Subcutaneous abdominal adipose tissue (tissue), 5 donors: Measurements from ENCODE around the gene GTSE1.
"Not testable (repeated sequence)": the region's sequence is repeated elsewhere in the genome, so short reads cannot be mapped to it uniquely, and the experiment has no call there.

Source experiments
- H3K27ac ChIP-seq: one replicate; pipeline ENCODE4 v1.7.0; 2013; ENCODE audit warnings: low read depth, mild to moderate bottlenecking, inconsistent platforms, low read length, moderate library complexity
- H3K27me3 ChIP-seq, 5 donors: one replicate each; pipeline ENCODE4 v1.7.0; 2013; ENCODE audit warnings: low read length in 5 of 5, inconsistent platforms in 1 of 5; ENCODE audit not compliant: control insufficient read depth in 5 of 5, insufficient read depth in 4 of 5
- H3K36me3 ChIP-seq, 5 donors: one replicate each; pipeline ENCODE4 v1.7.0; 2013; ENCODE audit warnings: low read length in 5 of 5; ENCODE audit not compliant: control insufficient read depth in 5 of 5, insufficient read depth in 5 of 5
- H3K4me1 ChIP-seq, 5 donors: one replicate each; pipeline ENCODE4 v1.7.0; 2013; ENCODE audit warnings: low read length in 5 of 5, mild to moderate bottlenecking in 3 of 5, moderate library complexity in 1 of 5; ENCODE audit not compliant: control insufficient read depth in 5 of 5, insufficient read depth in 5 of 5
- H3K4me3 ChIP-seq, 5 donors: one replicate each; pipeline ENCODE4 v1.7.0; 2013; ENCODE audit warnings: low read length in 5 of 5, low read depth in 1 of 5
- H3K9ac ChIP-seq, 5 donors: one replicate each; pipeline ENCODE4 v1.7.0; 2013; ENCODE audit warnings: low read length in 5 of 5, mild to moderate bottlenecking in 4 of 5, moderate library complexity in 3 of 5
- H3K9me3 ChIP-seq, 5 donors: one replicate each; pipeline ENCODE4 v1.7.0; 2013; ENCODE audit warnings: low read length in 5 of 5; ENCODE audit not compliant: control insufficient read depth in 5 of 5
- donor health status: healthy.
- donor health status: healthy.
- donor health status: healthy.
- donor health status: healthy.
- donor health status: healthy.

GTSE1 gene

GRCh38 chr22:46309526-46310085 lies 12.9 kb downstream of the GTSE1 start:
- no peak overlapping the region for H3K9ac ChIP-seq
- no peaks in the 10 kb centered on the region for H3K36me3 ChIP-seq
- H3K9me3 ChIP-seq, result no peaks in the 10 kb centered on the region
- H3K27me3 ChIP-seq, result no peaks in the 10 kb centered on the region
- no peak overlapping the region for H3K4me3 ChIP-seq
- no peaks in the 10 kb centered on the region for H3K4me1 ChIP-seq
- H3K27ac ChIP-seq, result no peak overlapping the region

- no peaks in the 10 kb centered on the region for H3K4me1 ChIP-seq
- H3K4me3 ChIP-seq, result no peak overlapping the region
Observed at GRCh38 chr22:46312056-46312455, 15.4 kb downstream of the GTSE1 start.

GRCh38 chr22:46312848-46313247 lies 16.2 kb downstream of the GTSE1 start:
- not testable (repeated sequence) for H3K4me1 ChIP-seq, H3K4me3 ChIP-seq, H3K27ac ChIP-seq, H3K36me3 ChIP-seq, H3K9ac ChIP-seq, H3K27me3 ChIP-seq, H3K9me3 ChIP-seq

More at GRCh38 chr22:46312056-46312455, 15.4 kb downstream of the GTSE1 start:
- Histone ChIP-seq H3K36me3 (no peaks in the 10 kb centered on the region), H3K9ac (no peak overlapping the region), H3K27ac (no peak overlapping the region), H3K9me3 (no peaks in the 10 kb centered on the region), H3K27me3 (no peaks in the 10 kb centered on the region)

- no peak overlapping the region for H3K9ac ChIP-seq
- no peaks in the 10 kb centered on the region for H3K4me1 ChIP-seq
- no peak overlapping the region for H3K4me3 ChIP-seq
- H3K27me3 ChIP-seq, result no peaks in the 10 kb centered on the region
- H3K9me3 ChIP-seq, result no peaks in the 10 kb centered on the region
- no peaks in the 10 kb centered on the region for H3K36me3 ChIP-seq
- H3K27ac ChIP-seq, result no peak overlapping the region
Observed at GRCh38 chr22:46315976-46316375, 19.3 kb downstream of the GTSE1 start.

GRCh38 chr22:46317646-46318045 lies 21.0 kb downstream of the GTSE1 start:
- Histone ChIP-seq H3K9me3 (no peaks in the 10 kb centered on the region), H3K4me3 (no peak overlapping the region), H3K36me3 (no peaks in the 10 kb centered on the region), H3K27me3 (no peaks in the 10 kb centered on the region), H3K4me1 (no peaks in the 10 kb centered on the region), H3K27ac (no peak overlapping the region), H3K9ac (no peak overlapping the region)

GRCh38 chr22:46318576-46318975 lies 21.9 kb downstream of the GTSE1 start:
- H3K36me3 ChIP-seq, result no peaks in the 10 kb centered on the region

GRCh38 chr22:46319319-46319718 lies 22.6 kb downstream of the GTSE1 start:
- no peaks in the 10 kb centered on the region for H3K9me3 ChIP-seq
- H3K36me3 ChIP-seq, result no peaks in the 10 kb centered on the region
- no peak overlapping the region for H3K4me3 ChIP-seq
- no peaks in the 10 kb centered on the region for H3K27me3 ChIP-seq
- H3K9ac ChIP-seq, result no peak overlapping the region
- H3K4me1 ChIP-seq, result no peaks in the 10 kb centered on the region
- no peak overlapping the region for H3K27ac ChIP-seq

More at GRCh38 chr22:46318576-46318975, 21.9 kb downstream of the GTSE1 start:
- no peaks in the 10 kb centered on the region for H3K4me1 ChIP-seq
- no peaks in the 10 kb centered on the region for H3K27me3 ChIP-seq
- H3K27ac ChIP-seq, result no peak overlapping the region
- no peak overlapping the region for H3K9ac ChIP-seq
- no peaks in the 10 kb centered on the region for H3K9me3 ChIP-seq
- H3K4me3 ChIP-seq, result no peak overlapping the region

GRCh38 chr22:46320166-46320710 lies 23.6 kb downstream of the GTSE1 start:
- Histone ChIP-seq H3K27me3 (no peaks in the 10 kb centered on the region), H3K4me3 (no peak overlapping the region), H3K9ac (no peak overlapping the region), H3K9me3 (no peaks in the 10 kb centered on the region), H3K27ac (no peak overlapping the region), H3K36me3 (no peaks in the 10 kb centered on the region), H3K4me1 (no peaks in the 10 kb centered on the region)

- Histone ChIP-seq H3K4me3 (no peak overlapping the region), H3K9me3 (no peaks in the 10 kb centered on the region), H3K27ac (no peak overlapping the region), H3K36me3 (no peaks in the 10 kb centered on the region), H3K4me1 (no peaks in the 10 kb centered on the region), H3K27me3 (no peaks in the 10 kb centered on the region), H3K9ac (no peak overlapping the region)
Observed at GRCh38 chr22:46320716-46321386, 24.2 kb downstream of the GTSE1 start.

- Histone ChIP-seq H3K27ac (no peak overlapping the region), H3K4me1 (no peaks in the 10 kb centered on the region), H3K36me3 (no peaks in the 10 kb centered on the region), H3K4me3 (no peak overlapping the region), H3K9ac (no peak overlapping the region), H3K27me3 (no peaks in the 10 kb centered on the region), H3K9me3 (no peaks in the 10 kb centered on the region)
Observed at GRCh38 chr22:46322711-46323110, 26.0 kb downstream of the GTSE1 start.
